Naive thymus-derived CD4-positive, alpha-beta T cell (primary cell): Measurements from ENCODE around the gene OSM. TPM values are rescaled to one million over a fixed set of nuclear protein-coding genes. Genes with fewer than 3 reads are reported as not detected.
A peak's percentile ranks its signal among the peaks of the same experiment; 100 is the strongest.

Experiments used
- ATAC-seq: fragments of 150-1000 bp; cut with Tn5 transposase; 2 replicates; pipeline ENCODE4 v1.10.0; 2021; ENCODE audit warnings: mild to moderate bottlenecking, moderate library complexity
- CTCF ChIA-PET: fragments of 350-600 bp; sonication (Branson Sonifier 250); formaldehyde crosslinking; loops from one replicate; lab custom pipeline; 2021; ENCODE audit warnings: antibody characterized with exemption; lab: Charles Lee
- POLR2A ChIA-PET: fragments of 350-600 bp; sonication (Branson Sonifier 250); formaldehyde crosslinking; loops from one replicate; lab custom pipeline; 2021; ENCODE audit warnings: antibody characterized with exemption, inconsistent platforms; lab: Charles Lee
- DNase-seq, 9 donors: peaks; one replicate each; pipeline versions ENCODE4 v3.0.0 to v3.0.0-alpha.2; 2020 to 2022; ENCODE audit warnings: mixed read lengths in 1 of 9
- H3K27ac ChIP-seq: one replicate; pipeline ENCODE4 v1.7.0; 2013; ENCODE audit warnings: mild to moderate bottlenecking, low read depth, low read length, moderate library complexity
- H3K27me3 ChIP-seq, 2 donors: one replicate each; pipeline ENCODE4 v1.7.0; 2013; ENCODE audit warnings: low read length in 2 of 2, mild to moderate bottlenecking in 2 of 2, moderate library complexity in 2 of 2; ENCODE audit not compliant: control insufficient read depth in 2 of 2, insufficient read depth in 2 of 2
- H3K36me3 ChIP-seq, 3 experiments: 1 replicate in 2 of 3; 2 replicates in 1 of 3; pipeline ENCODE4 v1.7.0; 2013; ENCODE audit warnings: low read length in 3 of 3, mild to moderate bottlenecking in 3 of 3, moderate library complexity in 1 of 3; ENCODE audit not compliant: insufficient read depth in 3 of 3, control insufficient read depth in 2 of 3
- H3K4me1 ChIP-seq, 2 donors: one replicate each; pipeline ENCODE4 v1.7.0; 2013; ENCODE audit warnings: low read length in 2 of 2, mild to moderate bottlenecking in 2 of 2, moderate library complexity in 1 of 2; ENCODE audit not compliant: control insufficient read depth in 2 of 2, insufficient read depth in 2 of 2
- H3K4me3 ChIP-seq: 2 replicates; pipeline ENCODE4 v1.7.0; 2013; ENCODE audit warnings: mild to moderate bottlenecking, low read length
- H3K9me3 ChIP-seq, 3 experiments: 1 replicate in 2 of 3; 2 replicates in 1 of 3; pipeline ENCODE4 v1.7.0; 2013; ENCODE audit warnings: low read length in 3 of 3; ENCODE audit not compliant: control insufficient read depth in 2 of 3
- H3K27ac Mint-ChIP-seq, 9 donors: one replicate each; pipeline ENCODE4 v1.8.0; 2020 to 2022; ENCODE audit warnings: mixed read lengths in 9 of 9, mild to moderate bottlenecking in 8 of 9, moderate library complexity in 5 of 9, inconsistent platforms in 2 of 9
- H3K27me3 Mint-ChIP-seq, 5 donors: one replicate each; pipeline ENCODE4 v1.8.0; 2021 to 2022; ENCODE audit warnings: mixed read lengths in 5 of 5, mild to moderate bottlenecking in 1 of 5
- H3K36me3 Mint-ChIP-seq, 5 donors: one replicate each; pipeline ENCODE4 v1.8.0; 2020 to 2022; ENCODE audit warnings: mixed read lengths in 5 of 5, mild to moderate bottlenecking in 3 of 5, inconsistent platforms in 1 of 5
- H3K4me1 Mint-ChIP-seq, 7 donors: one replicate each; pipeline ENCODE4 v1.8.0; 2020 to 2022; ENCODE audit warnings: mixed read lengths in 7 of 7, mild to moderate bottlenecking in 3 of 7, inconsistent platforms in 1 of 7
- H3K4me3 Mint-ChIP-seq, 10 donors: one replicate each; pipeline ENCODE4 v1.8.0; 2020 to 2022; ENCODE audit warnings: mild to moderate bottlenecking in 10 of 10, mixed read lengths in 10 of 10, moderate library complexity in 6 of 10, inconsistent platforms in 2 of 10
- H3K9me3 Mint-ChIP-seq, 11 donors: one replicate each; pipeline ENCODE4 v1.8.0; 2020 to 2022; ENCODE audit warnings: mixed read lengths in 11 of 11, mild to moderate bottlenecking in 4 of 11, inconsistent platforms in 1 of 11, moderate library complexity in 1 of 11
- intact Hi-C, 2 donors: fragments of 100-400 bp; cut with micrococcal nuclease; formaldehyde crosslinking; loops; one replicate each; pipeline ENCODE4 v1.15.1; 2023
- polyA plus RNA-seq, 2 donors: library from polyadenylated mRNA; unstranded; fragments of 300-500 nt; fragmentation: Illumina TruSeq; gene quantifications; one replicate each; pipeline ENCODE4 v1.2.3, GENCODE V29; 2021
- total RNA-seq, 6 experiments: library from RNA in 5 of 6; stranded (reverse) in 5 of 6; gene quantifications; 1 replicate in 5 of 6; 2 replicates in 1 of 6; pipeline ENCODE4 v1.2.3 and lab custom pipeline; 2021 to 2026

The OSM gene
- total and polyA plus RNA-seq, 7 experiments from 2014 or later: 0.49 to 158 (median 6.3) TPM

GRCh38 chr22:30310881-30311771 lies 44.5 kb upstream of the OSM start:
- peaks cover 0 to 46% (median 14%) of the 10 kb centered on the region in 5 donors for H3K36me3 Mint-ChIP-seq
- ChIA-PET CTCF (interaction anchor here (0.8 to 12.2 kb wide), 5 partner anchors 12 to 658 kb away, joined by 3 to 74 read pairs (median 3); partner anchors contain the start of genes CASTOR1 and MORC2), POLR2A (interaction anchor here (0.5 to 48.9 kb wide), 5 partner anchors 9 to 344 kb away, joined by 3 to 1265 read pairs (median 18); partner anchors contain the start of genes CASTOR1, CCDC157, SF3A1 and TBC1D10A)
- Histone ChIP-seq H3K9me3 (no peaks in the 10 kb centered on the region), H3K27ac (peak overlapping the region; percentile 75), H3K27me3 (no peaks in the 10 kb centered on the region), H3K36me3 (no peaks in the 10 kb centered on the region), H3K4me1 (peaks cover 94 to 99% of the 10 kb centered on the region in 2 donors), H3K4me3 (no peak overlapping the region)
- peak overlapping the region; percentile 40 to 87 (median 80) for H3K4me3 Mint-ChIP-seq
- peaks cover 0 to 3% (median 0%) of the 10 kb centered on the region in 11 donors for H3K9me3 Mint-ChIP-seq
- H3K27me3 Mint-ChIP-seq: no peaks in the 10 kb centered on the region
- no peak for ATAC-seq
- intact Hi-C loops: no loop called here
- H3K27ac Mint-ChIP-seq: peak overlapping the region; percentile 88 to 99 (median 97)
- H3K4me1 Mint-ChIP-seq: peaks cover 88 to 100% (median 92%) of the 10 kb centered on the region in 7 donors
- DNase-seq: no peak

GRCh38 chr22:30309951-30310741 lies 43.5 kb upstream of the OSM start:
- H3K27me3 Mint-ChIP-seq: no peaks in the 10 kb centered on the region
- H3K27me3 ChIP-seq: no peaks in the 10 kb centered on the region
- peak overlapping the region; percentile 36 for H3K4me3 ChIP-seq
- POLR2A ChIA-PET: interaction anchor here (0.5 to 48.9 kb wide), 5 partner anchors 9 to 345 kb away, joined by 3 to 1265 read pairs (median 18); partner anchors contain the start of genes CASTOR1, CCDC157, SF3A1 and TBC1D10A
- peak; percentile 56 for ATAC-seq
- peak overlapping the region; percentile 75 for H3K27ac ChIP-seq
- peaks cover 0 to 39% (median 8%) of the 10 kb centered on the region in 5 donors for H3K36me3 Mint-ChIP-seq
- peak overlapping the region; percentile 48 to 87 (median 80) for H3K4me3 Mint-ChIP-seq
- CTCF ChIA-PET: interaction anchor here (0.6 to 12.2 kb wide), 10 partner anchors 9 to 968 kb away, joined by 3 to 74 read pairs (median 3); partner anchors contain the start of genes CASTOR1 and MORC2
- DNase-seq: peak in 7 of 9 donors; percentile 54 to 68 (median 58)
- H3K9me3 Mint-ChIP-seq: peaks cover 0 to 3% (median 0%) of the 10 kb centered on the region in 11 donors
- H3K4me1 Mint-ChIP-seq: peaks cover 86 to 100% (median 92%) of the 10 kb centered on the region in 7 donors
- peak overlapping the region; percentile 88 to 99 (median 97) for H3K27ac Mint-ChIP-seq
- H3K36me3 ChIP-seq: no peaks in the 10 kb centered on the region
- peaks cover 93 to 97% of the 10 kb centered on the region in 2 donors for H3K4me1 ChIP-seq
- intact Hi-C loops: loop anchor here (5.0 kb wide), 2 partner anchors 112 to 282 kb away; partner anchors contain the start of gene PES1 (in 1 of the 2)
- H3K9me3 ChIP-seq: no peaks in the 10 kb centered on the region

- Histone ChIP-seq H3K4me1 (peaks cover 93 to 97% of the 10 kb centered on the region in 2 donors), H3K27me3 (no peaks in the 10 kb centered on the region), H3K27ac (peak overlapping the region; percentile 75), H3K9me3 (no peaks in the 10 kb centered on the region), H3K4me3 (peak overlapping the region; percentile 18), H3K36me3 (peaks cover 0 to 4% (median 0%) of the 10 kb centered on the region in 3 experiments)
- ChIA-PET POLR2A (interaction anchor here (0.7 to 48.9 kb wide), 6 partner anchors 7 to 755 kb away, joined by 3 to 1265 read pairs (median 13); partner anchors contain the start of genes CASTOR1, CCDC157, SF3A1 and TBC1D10A), CTCF (interaction anchor here (1.5 to 12.2 kb wide), 3 partner anchors 18 to 82 kb away, joined by 3 to 74 read pairs (median 6); partner anchors contain the start of gene CASTOR1)
- H3K4me1 Mint-ChIP-seq: peaks cover 85 to 100% (median 92%) of the 10 kb centered on the region in 7 donors
- peak overlapping the region; percentile 87 to 99 (median 97) for H3K27ac Mint-ChIP-seq
- H3K36me3 Mint-ChIP-seq: peaks cover 1 to 33% (median 10%) of the 10 kb centered on the region in 5 donors
- DNase-seq (peak in 1 of 9 donors; percentile 59), ATAC-seq (no peak)
- H3K4me3 Mint-ChIP-seq: peak overlapping the region; percentile 69 to 97 (median 80)
- H3K9me3 Mint-ChIP-seq: peaks cover 0 to 3% (median 0%) of the 10 kb centered on the region in 11 donors
- no peaks in the 10 kb centered on the region for H3K27me3 Mint-ChIP-seq
- intact Hi-C loops: loop anchor here (5.0 kb wide), 2 partner anchors 114 to 284 kb away; partner anchors contain the start of gene PES1 (in 1 of the 2)
These were observed 42.0 kb upstream of the OSM start for GRCh38 chr22:30308518-30309230.

DNA sequence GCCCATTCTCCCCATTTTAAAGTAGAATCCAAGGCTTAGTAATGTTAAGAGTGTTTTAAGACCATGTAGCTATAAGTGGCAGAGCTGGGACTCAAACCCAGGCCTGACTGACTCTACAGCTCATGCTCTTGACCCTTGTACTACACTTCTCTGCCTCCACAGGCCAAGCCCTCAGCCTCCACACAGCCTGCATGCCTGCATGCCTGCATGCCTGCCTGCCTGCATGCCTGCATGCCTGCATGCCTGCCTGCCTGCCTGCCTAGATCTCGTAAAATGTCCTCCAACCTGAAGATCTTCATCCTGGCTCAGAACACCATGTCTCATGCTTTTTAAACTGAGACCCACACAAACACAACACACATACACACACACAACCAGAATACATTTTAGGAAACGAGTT lies 41.4 kb upstream of the OSM start:
- Histone ChIP-seq H3K4me1 (peaks cover 95 to 98% of the 10 kb centered on the region in 2 donors), H3K27ac (peak overlapping the region; percentile 75), H3K27me3 (no peaks in the 10 kb centered on the region), H3K9me3 (no peaks in the 10 kb centered on the region), H3K36me3 (peaks cover 0 to 6% (median 0%) of the 10 kb centered on the region in 3 experiments), H3K4me3 (peak overlapping the region; percentile 18)
- Mint-ChIP-seq H3K36me3 (peaks cover 7 to 39% (median 14%) of the 10 kb centered on the region in 5 donors), H3K4me1 (peaks cover 88 to 100% (median 97%) of the 10 kb centered on the region in 7 donors), H3K27me3 (no peaks in the 10 kb centered on the region), H3K27ac (peak overlapping the region; percentile 87 to 99 (median 97)), H3K9me3 (peaks cover 0 to 3% (median 0%) of the 10 kb centered on the region in 11 donors), H3K4me3 (peak overlapping the region; percentile 69 to 97 (median 80))
- ChIA-PET CTCF (interaction anchor here (1.5 to 12.2 kb wide), 3 partner anchors 18 to 82 kb away, joined by 3 to 74 read pairs (median 6); partner anchors contain the start of gene CASTOR1), POLR2A (interaction anchor here (0.7 to 48.9 kb wide), 5 partner anchors 7 to 754 kb away, joined by 3 to 1265 read pairs (median 8); partner anchors contain the start of genes CASTOR1 and TBC1D10A)
- intact Hi-C loops: loop anchor here (5.0 kb wide), 2 partner anchors 114 to 284 kb away; partner anchors contain the start of gene PES1 (in 1 of the 2)
- DNase-seq: no peak
- ATAC-seq: no peak

- peaks cover 7 to 37% (median 17%) of the 10 kb centered on the region in 5 donors for H3K36me3 Mint-ChIP-seq
- peaks cover 0 to 6% (median 0%) of the 10 kb centered on the region in 3 experiments for H3K36me3 ChIP-seq
- intact Hi-C loops: loop anchor here (5.0 kb wide), 2 partner anchors 115 to 285 kb away; partner anchors contain the start of gene PES1 (in 1 of the 2)
- no peaks in the 10 kb centered on the region for H3K9me3 ChIP-seq
- H3K4me3 Mint-ChIP-seq: peak overlapping the region; percentile 69 to 97 (median 84)
- no peaks in the 10 kb centered on the region for H3K27me3 Mint-ChIP-seq
- peaks cover 88 to 100% (median 97%) of the 10 kb centered on the region in 7 donors for H3K4me1 Mint-ChIP-seq
- POLR2A ChIA-PET: interaction anchor here (0.5 to 48.9 kb wide), 8 partner anchors 6 to 633 kb away, joined by 3 to 1265 read pairs (median 6); partner anchors contain the start of genes ASCC2, CASTOR1, CCDC157 and SF3A1
- peaks cover 95 to 98% of the 10 kb centered on the region in 2 donors for H3K4me1 ChIP-seq
- no peaks in the 10 kb centered on the region for H3K27me3 ChIP-seq
- CTCF ChIA-PET: interaction anchor here (0.6 to 12.2 kb wide), 5 partner anchors 17 to 897 kb away, joined by 3 to 74 read pairs (median 3); partner anchors contain the start of gene CASTOR1
- no peak for ATAC-seq
- peak overlapping the region; percentile 87 to 99 (median 97) for H3K27ac Mint-ChIP-seq
- DNase-seq: no peak
- peak overlapping the region; percentile 75 for H3K27ac ChIP-seq
- peaks cover 0 to 1% (median 0%) of the 10 kb centered on the region in 11 donors for H3K9me3 Mint-ChIP-seq
- peak overlapping the region; percentile 41 for H3K4me3 ChIP-seq
These were observed 40.5 kb upstream of the OSM start for GRCh38 chr22:30307041-30307574.
